GM21526 (cell line): ENCODE measurements around the gene MBLAC1.
A peak's percentile ranks its signal among the peaks of the same experiment; 100 is the strongest.

Experiments
- ATAC-seq: cut with Tn5 transposase; IDR thresholded peaks from one replicate; pipeline ENCODE4 v1.9.1; 2021; ENCODE audit warnings: moderate library complexity; ENCODE audit not compliant: unreplicated experiment, low FRiP score

Gene MBLAC1, protein sequence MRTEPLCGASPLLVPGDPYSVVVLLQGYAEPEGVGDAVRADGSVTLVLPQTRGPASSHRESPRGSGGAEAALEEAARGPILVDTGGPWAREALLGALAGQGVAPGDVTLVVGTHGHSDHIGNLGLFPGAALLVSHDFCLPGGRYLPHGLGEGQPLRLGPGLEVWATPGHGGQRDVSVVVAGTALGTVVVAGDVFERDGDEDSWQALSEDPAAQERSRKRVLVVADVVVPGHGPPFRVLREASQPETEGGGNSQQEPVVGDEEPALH

DNA sequence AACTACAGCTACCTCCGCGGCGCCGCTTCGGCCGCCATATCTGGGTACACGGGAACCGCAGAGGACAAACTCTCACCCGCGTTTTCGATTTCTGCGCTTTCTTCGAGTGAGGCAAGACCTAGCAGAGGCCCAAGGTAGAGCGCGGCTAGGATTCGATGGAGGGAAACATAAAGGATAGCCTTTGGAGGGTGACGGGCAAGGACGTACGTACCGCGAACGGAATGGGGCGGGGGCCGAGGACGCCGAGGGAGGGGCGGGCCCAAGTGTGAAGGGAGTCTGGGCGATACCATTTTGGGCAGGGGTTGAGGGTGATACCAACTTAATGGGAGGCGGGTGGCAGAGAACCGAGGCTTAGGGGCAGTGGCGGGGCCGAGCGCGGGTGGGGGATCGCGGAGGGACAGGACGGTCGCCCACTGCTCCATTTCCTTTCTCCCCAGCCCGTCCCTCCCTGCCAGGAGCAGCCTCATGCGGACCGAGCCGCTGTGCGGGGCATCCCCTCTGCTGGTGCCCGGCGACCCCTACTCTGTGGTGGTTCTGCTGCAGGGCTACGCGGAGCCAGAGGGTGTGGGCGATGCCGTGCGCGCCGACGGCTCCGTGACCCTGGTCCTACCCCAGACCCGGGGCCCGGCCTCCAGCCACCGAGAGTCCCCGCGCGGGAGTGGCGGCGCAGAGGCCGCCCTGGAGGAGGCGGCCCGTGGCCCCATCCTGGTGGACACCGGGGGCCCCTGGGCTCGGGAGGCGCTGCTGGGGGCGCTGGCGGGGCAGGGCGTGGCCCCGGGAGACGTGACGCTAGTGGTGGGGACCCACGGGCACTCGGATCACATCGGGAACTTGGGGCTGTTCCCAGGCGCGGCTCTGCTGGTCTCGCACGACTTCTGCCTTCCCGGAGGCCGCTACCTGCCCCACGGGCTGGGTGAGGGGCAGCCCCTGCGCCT is at the start of gene MBLAC1:
MBLAC1 (plus strand) TSS at position 37 of the 935 bp plus-strand sequence; CDS start at position 466, 429 bp downstream.
- ATAC-seq = peak; percentile 47

DNA sequence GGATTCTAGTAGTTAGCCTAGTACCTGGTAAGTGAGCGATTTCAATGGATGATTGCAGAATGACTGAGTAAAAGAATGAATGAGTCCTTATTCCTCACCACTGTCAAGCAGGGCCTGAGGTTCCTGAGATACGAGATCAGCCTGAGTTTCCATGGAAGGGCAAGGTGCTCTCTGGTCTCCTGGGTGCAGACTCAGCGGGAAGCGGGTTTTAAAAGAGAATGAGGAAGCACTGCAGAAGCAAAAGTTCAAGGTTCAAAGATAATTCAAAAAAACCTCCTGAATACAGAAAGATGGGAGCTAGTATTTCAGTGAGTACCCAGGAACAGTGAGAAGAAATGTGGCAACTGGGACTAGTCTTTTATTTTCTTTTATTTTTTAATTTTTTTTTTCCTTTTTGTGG is 49.6 kb upstream of the MBLAC1 start:
- no peak for ATAC-seq

DNA sequence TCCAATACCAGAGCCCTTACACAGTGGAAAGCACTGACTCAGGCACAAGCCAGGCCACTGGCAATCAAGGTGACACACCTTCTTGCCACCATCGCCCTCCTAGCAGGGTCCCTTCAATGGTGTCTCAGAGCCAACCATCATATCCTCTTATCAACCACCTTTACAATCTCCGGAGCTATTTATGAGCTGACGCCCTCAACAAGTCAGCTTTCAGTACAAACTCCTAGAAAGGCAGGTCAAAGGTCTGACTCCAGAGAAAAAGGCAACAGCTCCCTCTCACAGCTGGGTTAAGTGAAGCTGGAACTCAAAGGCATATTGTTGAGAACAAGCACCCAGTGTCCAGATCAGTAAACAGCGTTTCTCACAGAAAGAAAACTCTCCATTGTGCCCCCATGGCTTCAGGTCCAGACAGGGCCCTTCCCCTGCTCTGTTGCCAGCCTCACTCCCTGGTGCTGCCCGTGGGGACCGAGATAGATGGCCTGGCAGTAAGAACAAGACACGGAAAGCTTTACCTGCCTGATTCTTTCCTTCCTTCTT is 47.7 kb upstream of the MBLAC1 start:
- ATAC-seq = no peak

DNA sequence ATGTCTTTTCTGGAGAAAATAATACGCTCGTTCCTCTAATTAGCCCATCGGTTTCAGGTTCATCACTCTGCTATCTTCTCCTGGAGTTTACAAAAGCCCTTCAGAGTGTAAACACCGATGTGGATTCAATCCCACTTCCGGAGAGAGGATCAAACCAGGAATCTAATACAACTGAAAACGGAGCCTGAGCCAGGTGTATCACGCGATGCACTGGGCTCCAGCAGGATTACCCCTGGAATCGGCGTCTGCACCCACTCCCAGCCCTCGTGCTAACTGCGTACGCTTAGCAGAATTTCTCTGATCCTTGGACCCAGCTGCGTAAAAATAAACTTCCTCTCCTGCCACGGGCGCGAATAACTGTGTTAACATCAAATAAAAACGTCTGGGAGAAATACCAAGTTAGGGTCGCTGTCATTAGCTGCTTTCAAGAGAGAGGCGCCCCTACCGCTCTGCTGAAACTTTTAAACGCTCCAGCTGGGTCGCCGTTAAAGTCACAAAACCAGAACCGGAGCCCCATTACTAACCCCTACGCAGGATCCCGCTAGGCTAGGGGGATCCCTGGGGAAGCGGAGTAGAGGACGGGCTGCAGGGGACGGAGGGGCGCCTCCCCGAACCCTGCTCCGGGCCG is 45.7 kb upstream of the MBLAC1 start:
- ATAC-seq = peak; percentile 8

GRCh38 chr7:100081535-100082102 is 45.1 kb upstream of the MBLAC1 start, which contains the start of gene ZNF3:
Gene ZNF3 (minus strand): TSS chr7:100081723. CDS start chr7:100077357, 4,366 bp downstream.
- peak; percentile 85 for ATAC-seq

- ATAC-seq = no peak
Measured at GRCh38 chr7:100082978-100083377, 43.8 kb upstream of the MBLAC1 start.

- no peak for ATAC-seq
Measured at GRCh38 chr7:100085515-100085914, 41.3 kb upstream of the MBLAC1 start.

DNA sequence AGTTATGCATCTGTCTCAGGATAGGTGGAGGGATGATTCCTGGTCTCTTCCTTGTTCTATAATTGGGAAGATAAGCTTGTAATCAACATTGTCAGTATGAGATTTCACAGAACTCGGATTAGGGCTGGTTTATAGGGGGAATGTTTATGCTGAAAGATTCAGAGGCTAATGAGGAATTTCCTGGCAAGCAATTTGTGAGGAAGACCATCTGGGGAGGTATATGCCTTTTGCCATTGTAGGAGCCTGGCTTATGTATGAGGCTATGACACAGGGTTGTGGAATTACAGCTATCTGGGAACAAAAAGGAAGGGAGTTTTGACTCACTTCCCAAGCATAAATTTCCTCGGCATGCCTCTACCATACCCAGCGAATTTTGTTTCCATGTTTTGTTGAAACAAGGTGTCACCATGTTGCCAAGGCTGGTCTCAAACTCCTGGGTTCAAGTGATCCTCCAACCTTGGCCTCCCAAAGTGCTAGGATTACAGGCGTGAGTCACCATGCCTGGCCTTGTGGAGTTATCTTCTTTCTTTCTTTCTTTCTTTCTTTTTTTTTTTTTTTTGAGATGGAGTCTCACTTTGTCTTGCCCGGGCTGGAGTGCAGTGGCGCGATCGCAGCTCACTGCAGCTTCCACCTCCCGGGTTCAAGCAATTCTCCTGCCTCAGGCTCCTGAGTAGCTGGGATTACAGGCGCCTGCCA is 39.6 kb upstream of the MBLAC1 start:
- no peak for ATAC-seq

DNA sequence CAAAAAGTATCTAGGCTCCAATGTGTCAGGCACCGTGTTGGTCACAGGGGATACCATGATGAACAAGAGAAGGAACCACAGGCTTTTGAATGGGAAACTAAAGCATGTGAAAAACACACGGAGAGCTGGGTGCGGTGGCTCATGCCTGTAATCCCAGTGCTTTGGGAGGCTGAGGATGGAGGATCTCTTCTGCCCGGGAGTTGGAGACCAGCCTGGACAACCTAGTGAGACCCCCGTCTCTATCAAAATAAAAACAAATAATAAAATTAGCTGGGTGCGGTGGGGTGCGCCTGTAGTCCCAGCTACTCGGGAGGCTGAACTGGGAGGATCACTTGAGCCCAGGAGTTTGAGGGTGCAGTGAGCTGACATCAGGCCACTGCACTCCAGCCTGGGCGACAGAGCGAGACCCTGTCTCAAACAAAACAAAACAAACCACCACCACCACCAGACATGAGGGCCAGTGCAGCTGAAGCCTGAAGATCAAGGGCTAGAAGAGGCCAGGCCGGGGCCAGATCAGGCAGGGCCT is 38.6 kb upstream of the MBLAC1 start:
- ATAC-seq = no peak

DNA sequence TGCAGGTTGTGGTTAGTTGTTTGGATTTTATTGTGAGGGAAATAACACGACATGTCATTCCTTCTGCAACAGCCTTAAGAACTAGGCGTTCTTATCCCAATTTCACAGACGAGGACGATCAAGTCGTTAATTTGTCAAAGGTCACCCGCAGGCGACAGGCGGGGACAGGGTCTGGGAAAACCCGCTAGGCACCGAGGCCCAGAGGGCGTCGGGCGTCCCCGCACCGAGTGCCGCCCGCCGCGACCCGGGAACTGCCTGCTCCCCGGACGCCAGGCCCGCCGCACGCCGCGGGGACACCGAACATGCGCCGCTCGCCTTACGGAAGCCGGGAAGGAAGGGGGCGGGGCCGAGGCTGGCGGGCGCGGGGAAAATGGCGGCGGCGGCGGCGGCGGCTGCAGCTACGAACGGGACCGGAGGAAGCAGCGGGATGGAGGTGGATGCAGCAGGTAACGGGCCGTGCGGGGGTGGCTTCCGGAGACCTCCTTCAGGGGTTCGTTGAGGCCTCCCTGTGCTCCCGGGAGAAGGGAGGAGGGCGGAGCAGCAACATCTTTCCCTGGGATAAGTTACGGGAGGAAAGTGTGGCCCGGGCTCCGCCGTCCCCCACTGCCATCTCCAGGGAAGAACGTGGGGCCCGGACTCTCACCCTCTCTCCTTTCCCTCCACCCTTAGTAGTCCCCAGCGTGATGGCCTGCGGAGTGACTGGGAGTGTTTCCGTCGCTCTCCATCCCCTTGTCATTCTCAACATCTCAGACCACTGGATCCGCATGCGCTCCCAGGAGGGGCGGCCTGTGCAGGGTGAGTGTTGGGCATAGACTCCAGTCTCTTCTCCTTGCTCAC is 37.9 kb upstream of the MBLAC1 start, which contains the start of gene COPS6:
COPS6 (plus strand) TSS at position 349 of the 837 bp plus-strand sequence; CDS start at position 371, 22 bp downstream.
- ATAC-seq = no peak

DNA sequence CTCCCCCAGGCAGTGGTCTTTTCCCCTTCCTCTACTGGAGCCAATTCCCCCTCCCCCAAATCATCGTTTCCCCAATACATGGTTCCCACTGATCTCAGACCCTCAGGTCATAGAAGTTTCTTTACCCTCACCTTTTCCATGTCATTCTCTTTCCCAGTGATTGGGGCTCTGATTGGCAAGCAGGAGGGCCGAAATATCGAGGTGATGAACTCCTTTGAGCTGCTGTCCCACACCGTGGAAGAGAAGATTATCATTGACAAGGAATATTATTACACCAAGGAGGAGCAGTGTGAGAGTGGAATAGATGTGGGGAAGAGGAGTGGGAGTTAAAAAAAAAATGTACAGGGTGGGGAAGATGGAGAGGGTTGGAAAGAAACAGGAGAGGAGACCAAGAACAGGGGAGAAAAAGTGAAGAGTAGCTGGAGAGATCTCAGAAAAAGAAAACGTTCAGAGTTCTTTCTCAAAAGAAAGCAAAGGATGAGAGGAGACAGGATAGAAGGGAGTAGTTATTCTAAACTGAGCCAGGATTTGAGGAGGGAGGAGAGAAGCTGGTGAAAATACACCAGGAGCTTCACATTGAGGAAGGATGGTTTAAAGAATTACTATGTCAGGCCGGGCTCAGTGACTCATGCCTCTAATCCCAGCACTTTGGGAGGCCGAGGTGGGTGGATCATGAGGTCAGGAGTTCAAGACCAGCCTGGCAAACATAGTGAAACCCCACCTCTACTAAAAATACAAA is 37.1 kb upstream of the MBLAC1 start:
- no peak for ATAC-seq

DNA sequence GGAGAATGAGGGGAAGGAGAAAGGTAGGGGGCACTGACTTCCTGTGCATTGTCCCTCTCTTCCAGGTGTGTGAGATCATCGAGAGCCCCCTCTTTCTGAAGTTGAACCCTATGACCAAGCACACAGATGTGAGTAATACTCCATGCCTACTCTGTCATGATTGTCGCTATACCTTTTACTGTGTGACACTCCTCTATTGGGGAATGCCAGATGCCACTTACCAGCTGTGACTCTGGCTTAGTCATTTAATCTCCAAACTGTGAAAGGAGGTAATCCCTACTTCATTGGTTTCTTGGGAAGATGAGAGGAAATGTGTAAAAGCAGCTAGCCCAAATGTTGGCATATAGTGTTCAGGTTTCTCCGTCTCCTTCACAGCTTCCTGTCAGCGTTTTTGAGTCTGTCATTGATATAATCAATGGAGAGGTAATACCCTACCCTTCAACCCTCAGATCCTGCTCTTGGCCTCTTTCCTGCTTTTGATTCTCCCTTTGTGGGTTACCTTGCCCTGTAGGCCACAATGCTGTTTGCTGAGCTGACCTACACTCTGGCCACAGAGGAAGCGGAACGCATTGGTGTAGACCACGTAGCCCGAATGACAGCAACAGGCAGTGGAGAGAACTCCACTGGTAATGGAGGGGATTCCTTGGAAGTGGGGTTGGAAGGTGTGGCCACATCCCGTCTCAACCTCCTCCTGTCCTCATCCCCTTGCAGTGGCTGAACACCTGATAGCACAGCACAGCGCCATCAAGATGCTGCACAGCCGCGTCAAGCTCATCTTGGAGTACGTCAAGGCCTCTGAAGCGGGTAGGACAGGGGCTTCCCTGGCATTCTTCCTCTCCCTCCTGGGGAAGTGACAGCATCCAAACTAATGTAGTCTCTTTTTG is 36.0 kb upstream of the MBLAC1 start:
- no peak for ATAC-seq

DNA sequence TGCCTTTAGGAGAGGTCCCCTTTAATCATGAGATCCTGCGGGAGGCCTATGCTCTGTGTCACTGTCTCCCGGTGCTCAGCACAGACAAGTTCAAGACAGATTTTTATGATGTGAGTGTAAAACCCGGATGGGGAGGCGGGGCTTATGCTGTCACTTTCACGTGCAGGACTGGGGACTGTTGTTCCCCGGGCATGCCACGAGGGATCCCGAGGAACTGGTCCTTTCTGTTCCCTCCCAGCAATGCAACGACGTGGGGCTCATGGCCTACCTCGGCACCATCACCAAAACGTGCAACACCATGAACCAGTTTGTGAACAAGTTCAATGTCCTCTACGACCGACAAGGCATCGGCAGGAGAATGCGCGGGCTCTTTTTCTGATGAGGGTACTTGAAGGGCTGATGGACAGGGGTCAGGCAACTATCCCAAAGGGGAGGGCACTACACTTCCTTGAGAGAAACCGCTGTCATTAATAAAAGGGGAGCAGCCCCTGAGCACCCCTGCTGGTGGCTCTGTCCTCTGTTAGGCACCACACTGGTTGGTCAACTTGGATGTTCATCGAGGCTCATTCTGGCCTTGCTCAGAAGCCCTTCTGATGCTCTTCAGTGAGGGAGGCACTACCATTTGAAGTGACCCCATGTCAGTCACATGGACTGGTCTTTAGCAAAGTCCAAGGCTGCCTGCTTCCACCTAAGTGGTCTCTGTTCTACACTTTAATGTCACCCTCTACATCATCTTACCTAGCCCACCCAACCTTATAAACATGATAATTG is 35.2 kb upstream of the MBLAC1 start:
- no peak for ATAC-seq

- ATAC-seq = no peak
Measured at GRCh38 chr7:100093054-100093453, 33.7 kb upstream of the MBLAC1 start.

GRCh38 chr7:100093498-100093897 is 33.3 kb upstream of the MBLAC1 start:
- ATAC-seq = no peak

DNA sequence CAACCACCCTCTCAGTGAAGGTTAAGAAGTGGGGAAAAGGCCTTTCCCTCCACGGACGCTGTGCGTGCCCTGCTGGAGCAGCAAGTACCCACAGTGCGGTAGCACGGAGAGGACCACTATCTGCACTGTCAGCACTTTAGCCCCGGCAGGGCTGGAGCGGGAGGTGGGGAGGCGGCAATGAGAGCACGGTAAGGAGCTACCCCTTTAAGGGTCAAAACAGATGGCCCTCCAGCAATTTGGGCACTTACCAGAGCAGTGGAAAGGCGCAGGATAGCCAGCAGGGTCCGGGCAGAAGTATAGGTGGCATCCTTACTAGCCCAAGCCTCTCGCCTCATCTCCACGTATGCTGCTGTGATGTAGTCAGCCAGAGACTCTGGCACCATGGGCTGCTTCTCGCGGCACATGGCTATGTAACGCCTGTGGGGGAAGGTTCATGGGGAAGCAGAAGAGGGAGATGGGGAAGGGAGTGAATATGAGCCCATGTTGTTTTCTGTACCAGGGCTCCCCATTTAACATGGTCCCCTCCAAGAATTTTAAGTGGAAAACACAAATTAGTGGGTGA is 32.8 kb upstream of the MBLAC1 start:
- ATAC-seq = no peak
